ENCODE measurements around the gene CA10. TPM values are rescaled to one million over a fixed set of nuclear protein-coding genes. Genes with fewer than 3 reads are reported as not detected.

Gene CA10
- total RNA-seq, 1 experiment from 2014 or later, result not detected

- Histone ChIP-seq H3K36me3 (ENCODE audit: control insufficient read depth, insufficient read depth, low read length) (no peaks in the 10 kb centered on the region), H3K4me3 (ENCODE audit: low read depth, low read length) (no peak overlapping the region), H3K4me1 (no peaks in the 10 kb centered on the region), H3K9me3 (no peaks in the 10 kb centered on the region), H3K27me3 (replicated peaks; ENCODE audit: control insufficient read depth, insufficient read depth, low read length) (no peaks in the 10 kb centered on the region)
- Mint-ChIP-seq H3K4me3 (ENCODE audit: unreplicated experiment) (no peak overlapping the region), H3K27me3 (ENCODE audit: insufficient read depth, unreplicated experiment) (peaks cover 32% of the 10 kb centered on the region), H3K9me3 (ENCODE audit: unreplicated experiment) (no peaks in the 10 kb centered on the region), H3K27ac (ENCODE audit: unreplicated experiment) (no peak overlapping the region), H3K36me3 (ENCODE audit: insufficient read depth, unreplicated experiment) (no peaks in the 10 kb centered on the region), H3K4me1 (ENCODE audit: low read depth, unreplicated experiment) (no peaks in the 10 kb centered on the region)
- ChIA-PET CTCF (no interaction called here), POLR2A (no interaction called here)
- DNase-seq, result no peak
- BruUV-seq (replicated peaks), result no TSS peak
- intact Hi-C loops (cut with micrococcal nuclease; ENCODE audit: unreplicated experiment), result no loop called here
- TF ChIP-seq, protein P1, sequence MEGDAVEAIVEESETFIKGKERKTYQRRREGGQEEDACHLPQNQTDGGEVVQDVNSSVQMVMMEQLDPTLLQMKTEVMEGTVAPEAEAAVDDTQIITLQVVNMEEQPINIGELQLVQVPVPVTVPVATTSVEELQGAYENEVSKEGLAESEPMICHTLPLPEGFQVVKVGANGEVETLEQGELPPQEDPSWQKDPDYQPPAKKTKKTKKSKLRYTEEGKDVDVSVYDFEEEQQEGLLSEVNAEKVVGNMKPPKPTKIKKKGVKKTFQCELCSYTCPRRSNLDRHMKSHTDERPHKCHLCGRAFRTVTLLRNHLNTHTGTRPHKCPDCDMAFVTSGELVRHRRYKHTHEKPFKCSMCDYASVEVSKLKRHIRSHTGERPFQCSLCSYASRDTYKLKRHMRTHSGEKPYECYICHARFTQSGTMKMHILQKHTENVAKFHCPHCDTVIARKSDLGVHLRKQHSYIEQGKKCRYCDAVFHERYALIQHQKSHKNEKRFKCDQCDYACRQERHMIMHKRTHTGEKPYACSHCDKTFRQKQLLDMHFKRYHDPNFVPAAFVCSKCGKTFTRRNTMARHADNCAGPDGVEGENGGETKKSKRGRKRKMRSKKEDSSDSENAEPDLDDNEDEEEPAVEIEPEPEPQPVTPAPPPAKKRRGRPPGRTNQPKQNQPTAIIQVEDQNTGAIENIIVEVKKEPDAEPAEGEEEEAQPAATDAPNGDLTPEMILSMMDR (IDR thresholded peaks at IDR 0.05; ENCODE audit: insufficient read depth in 1 of 2, low read depth in 1 of 2, low read length in 1 of 2, severe bottlenecking in 1 of 2, unreplicated experiment in 1 of 2), result no peak
These were observed 476.4 kb downstream of the CA10 start for GRCh38 chr17:51682115-51682514.

DNA sequence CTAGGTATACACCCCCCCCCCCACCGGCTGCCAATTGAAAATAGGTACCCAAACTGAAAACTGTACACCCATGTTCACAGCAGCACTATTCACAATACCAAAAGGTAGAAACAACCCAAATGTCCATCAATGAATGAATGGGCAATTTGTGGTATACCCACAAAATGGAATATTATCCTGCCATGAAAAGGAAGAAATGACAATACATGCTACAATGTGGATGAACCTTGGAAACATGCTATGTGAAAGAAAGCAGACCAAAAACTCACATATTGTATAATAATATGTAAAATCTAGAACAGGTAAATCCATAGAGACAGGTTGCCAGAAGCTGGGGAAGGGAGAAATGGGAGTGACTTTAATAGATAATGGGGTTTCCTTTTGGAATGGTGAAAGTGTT lies 480.6 kb downstream of the CA10 start:
- H3K27me3 Mint-ChIP-seq (ENCODE audit: insufficient read depth, unreplicated experiment), result peaks cover 30% of the 10 kb centered on the region
- TF ChIP-seq, protein P1 (IDR thresholded peaks at IDR 0.05; ENCODE audit: insufficient read depth in 1 of 2, low read depth in 1 of 2, low read length in 1 of 2, severe bottlenecking in 1 of 2, unreplicated experiment in 1 of 2), result no peak
- H3K4me1 Mint-ChIP-seq (ENCODE audit: low read depth, unreplicated experiment), result no peaks in the 10 kb centered on the region
- no peak overlapping the region for H3K4me3 ChIP-seq (ENCODE audit: low read depth, low read length)
- CTCF ChIA-PET, result no interaction called here
- POLR2A ChIA-PET, result no interaction called here
- H3K36me3 Mint-ChIP-seq (ENCODE audit: insufficient read depth, unreplicated experiment), result no peaks in the 10 kb centered on the region
- H3K27me3 ChIP-seq (replicated peaks; ENCODE audit: control insufficient read depth, insufficient read depth, low read length), result no peaks in the 10 kb centered on the region
- no peak overlapping the region for H3K4me3 Mint-ChIP-seq (ENCODE audit: unreplicated experiment)
- no TSS peak for BruUV-seq (replicated peaks)
- no peaks in the 10 kb centered on the region for H3K9me3 Mint-ChIP-seq (ENCODE audit: unreplicated experiment)
- no peak overlapping the region for H3K27ac Mint-ChIP-seq (ENCODE audit: unreplicated experiment)
- no peaks in the 10 kb centered on the region for H3K9me3 ChIP-seq
- intact Hi-C loops (cut with micrococcal nuclease; ENCODE audit: unreplicated experiment), result no loop called here
- H3K36me3 ChIP-seq (ENCODE audit: control insufficient read depth, insufficient read depth, low read length), result no peaks in the 10 kb centered on the region
- no peak for DNase-seq
- no peaks in the 10 kb centered on the region for H3K4me1 ChIP-seq

GRCh38 chr17:51676691-51677487 lies 481.6 kb downstream of the CA10 start:
- ChIA-PET POLR2A (no interaction called here), CTCF (no interaction called here)
- H3K4me3 ChIP-seq (ENCODE audit: low read depth, low read length), result no peak overlapping the region
- Mint-ChIP-seq H3K4me3 (ENCODE audit: unreplicated experiment) (no peak overlapping the region), H3K27ac (ENCODE audit: unreplicated experiment) (no peak overlapping the region), H3K9me3 (ENCODE audit: unreplicated experiment) (no peaks in the 10 kb centered on the region), H3K36me3 (ENCODE audit: insufficient read depth, unreplicated experiment) (no peaks in the 10 kb centered on the region), H3K27me3 (ENCODE audit: insufficient read depth, unreplicated experiment) (peaks cover 28% of the 10 kb centered on the region), H3K4me1 (ENCODE audit: low read depth, unreplicated experiment) (no peaks in the 10 kb centered on the region)
- DNase-seq, result no peak
- H3K27me3 ChIP-seq (replicated peaks; ENCODE audit: control insufficient read depth, insufficient read depth, low read length), result no peaks in the 10 kb centered on the region
- TF ChIP-seq, protein P1 (IDR thresholded peaks at IDR 0.05; ENCODE audit: insufficient read depth in 1 of 2, low read depth in 1 of 2, low read length in 1 of 2, severe bottlenecking in 1 of 2, unreplicated experiment in 1 of 2), result no peak
- H3K36me3 ChIP-seq (ENCODE audit: control insufficient read depth, insufficient read depth, low read length), result no peaks in the 10 kb centered on the region
- intact Hi-C loops (cut with micrococcal nuclease; ENCODE audit: unreplicated experiment), result no loop called here
- no TSS peak for BruUV-seq (replicated peaks)
- no peaks in the 10 kb centered on the region for H3K4me1 ChIP-seq
- no peaks in the 10 kb centered on the region for H3K9me3 ChIP-seq

Measured in Caco-2 (cell line).